Tibial artery (tissue), 4 donors: ENCODE data around the gene RING1.

ENCODE experiments used
- DNase-seq, 2 donors: peaks; one replicate each; pipeline ENCODE4 v3.0.0-alpha.2; 2019
- H3K27ac ChIP-seq, 2 donors: fragments of 200-600 bp; sonication (generic) in 1 of 2; 1 replicate in 1 of 2; 2 replicates in 1 of 2; pipeline ENCODE4 v1.5.1; 2018 to 2019; ENCODE audit warnings: mild to moderate bottlenecking in 1 of 2
- H3K27me3 ChIP-seq, 2 donors: fragments of 200-600 bp; sonication (generic) in 1 of 2; one replicate each; pipeline versions ENCODE4 v1.5.1 to v1.6.0; 2016 to 2019
- H3K36me3 ChIP-seq, 3 donors: fragments of 200-600 bp; sonication (generic) in 2 of 3; one replicate each; pipeline ENCODE4 v1.5.1; 2016 to 2019; ENCODE audit warnings: mild to moderate bottlenecking in 2 of 3
- H3K4me1 ChIP-seq, 4 donors: fragments of 200-600 bp; sonication (generic) in 2 of 4; 1 replicate in 3 of 4; 2 replicates in 1 of 4; pipeline ENCODE4 v1.5.1; 2016 to 2019
- H3K4me3 ChIP-seq, 2 donors: fragments of 200-600 bp; sonication (generic) in 1 of 2; 1 replicate in 1 of 2; 2 replicates in 1 of 2; pipeline ENCODE4 v1.5.1; 2018 to 2019; ENCODE audit warnings: mild to moderate bottlenecking in 2 of 2
- H3K9me3 ChIP-seq, 3 donors: fragments of 200-600 bp; sonication (generic) in 1 of 3; one replicate each; pipeline ENCODE4 v1.5.1; 2016 to 2019
- CTCF ChIP-seq, 2 experiments: fragments of 200-600 bp in 1 of 2; fragments of 450-650 bp in 1 of 2; IDR thresholded peaks; one replicate each; pipeline ENCODE4 v1.5.1; 2017 to 2019; ENCODE audit warnings: antibody characterized with exemption in 2 of 2, mild to moderate bottlenecking in 1 of 2, moderate library complexity in 1 of 2
- intact Hi-C: fragments of 100-400 bp; cut with DNase I; formaldehyde crosslinking; loops from one replicate; pipeline ENCODE4 v1.15.0; 2023; ENCODE audit warnings: low total_unique reads

The RING1 gene

GRCh38 chr6:33175436-33176069 lies 32.7 kb upstream of the RING1 start:
- intact Hi-C loops: no loop called here
- H3K27ac ChIP-seq: no peak overlapping the region
- no peaks in the 10 kb centered on the region for H3K36me3 ChIP-seq
- H3K27me3 ChIP-seq: no peaks in the 10 kb centered on the region
- H3K4me1 ChIP-seq: no peaks in the 10 kb centered on the region
- no peak for TF ChIP-seq CTCF (IDR thresholded peaks at IDR 0.05)
- no peak for DNase-seq
- no peak overlapping the region for H3K4me3 ChIP-seq
- no peaks in the 10 kb centered on the region for H3K9me3 ChIP-seq

- H3K27me3 ChIP-seq: no peaks in the 10 kb centered on the region
- no peak overlapping the region for H3K4me3 ChIP-seq
- H3K4me1 ChIP-seq: no peaks in the 10 kb centered on the region
- no peaks in the 10 kb centered on the region for H3K36me3 ChIP-seq
- no peak for DNase-seq
- no peaks in the 10 kb centered on the region for H3K9me3 ChIP-seq
- intact Hi-C loops: no loop called here
- H3K27ac ChIP-seq: no peak overlapping the region
- TF ChIP-seq CTCF (IDR thresholded peaks at IDR 0.05): no peak
Measured at GRCh38 chr6:33176906-33177305, 31.4 kb upstream of the RING1 start.

- H3K36me3 ChIP-seq: no peaks in the 10 kb centered on the region
- DNase-seq: no peak
- H3K9me3 ChIP-seq: no peaks in the 10 kb centered on the region
- H3K4me1 ChIP-seq: no peaks in the 10 kb centered on the region
- no peaks in the 10 kb centered on the region for H3K27me3 ChIP-seq
- TF ChIP-seq CTCF (IDR thresholded peaks at IDR 0.05): no peak
- intact Hi-C loops: no loop called here
- H3K4me3 ChIP-seq: no peak overlapping the region
- H3K27ac ChIP-seq: no peak overlapping the region
Measured at GRCh38 chr6:33177552-33178446, 30.5 kb upstream of the RING1 start.

- TF ChIP-seq CTCF (IDR thresholded peaks at IDR 0.05): no peak
- intact Hi-C loops: no loop called here
- no peak for DNase-seq
- Histone ChIP-seq H3K27ac (no peak overlapping the region), H3K27me3 (no peaks in the 10 kb centered on the region), H3K9me3 (no peaks in the 10 kb centered on the region), H3K36me3 (no peaks in the 10 kb centered on the region), H3K4me1 (no peaks in the 10 kb centered on the region), H3K4me3 (no peak overlapping the region)
Measured at GRCh38 chr6:33178755-33179475, 29.4 kb upstream of the RING1 start.

GRCh38 chr6:33181141-33181540 lies 27.2 kb upstream of the RING1 start:
- DNase-seq: no peak

More at GRCh38 chr6:33181141-33181540, 27.2 kb upstream of the RING1 start:
- intact Hi-C loops: no loop called here
- no peaks in the 10 kb centered on the region for H3K4me1 ChIP-seq
- no peaks in the 10 kb centered on the region for H3K36me3 ChIP-seq
- no peak overlapping the region for H3K27ac ChIP-seq
- no peaks in the 10 kb centered on the region for H3K27me3 ChIP-seq
- no peak for TF ChIP-seq CTCF (IDR thresholded peaks at IDR 0.05)
- no peaks in the 10 kb centered on the region for H3K9me3 ChIP-seq
- no peak overlapping the region for H3K4me3 ChIP-seq
